ENCODE data around the gene MYO1A. TPM values are rescaled to one million over a fixed set of nuclear protein-coding genes. Genes with fewer than 3 reads are reported as not detected.
"Not testable (repeated sequence)": the region's sequence is repeated elsewhere in the genome, so short reads cannot be mapped to it uniquely, and the experiment has no call there.

Gene MYO1A
- total RNA-seq, 1 donor from 2014 or later: 2.6 TPM

DNA sequence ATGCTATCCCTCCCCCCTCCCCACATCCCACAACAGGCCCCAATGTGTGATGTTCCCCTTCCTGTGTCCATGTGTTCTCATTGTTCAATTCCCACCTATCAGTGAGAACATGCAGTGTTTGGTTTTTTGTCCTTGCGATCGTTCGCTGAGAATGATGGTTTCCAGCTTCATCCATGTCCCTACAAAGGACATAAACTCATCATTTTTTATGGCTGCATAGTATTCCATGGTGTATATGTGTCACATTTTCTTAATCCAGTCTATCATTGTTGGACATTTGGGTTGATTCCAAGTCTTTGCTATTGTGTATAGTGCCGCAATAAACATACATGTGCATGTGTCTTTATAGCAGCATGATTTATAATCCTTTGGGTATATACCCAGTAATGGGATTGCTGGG lies 3.2 kb upstream of the MYO1A start:
- H3K27me3 Mint-ChIP-seq (ENCODE audit: insufficient read depth); DNase-seq (ENCODE audit: low spot score); intact Hi-C loops (cut with micrococcal nuclease); H3K9me3 Mint-ChIP-seq; H3K4me3 Mint-ChIP-seq; H3K27ac Mint-ChIP-seq: not testable (repeated sequence)
- Mint-ChIP-seq H3K36me3 (ENCODE audit: low read depth) (peaks cover 33% of the 10 kb centered on the region), H3K4me1 (ENCODE audit: low read depth) (peaks cover 23% of the 10 kb centered on the region)

DNA sequence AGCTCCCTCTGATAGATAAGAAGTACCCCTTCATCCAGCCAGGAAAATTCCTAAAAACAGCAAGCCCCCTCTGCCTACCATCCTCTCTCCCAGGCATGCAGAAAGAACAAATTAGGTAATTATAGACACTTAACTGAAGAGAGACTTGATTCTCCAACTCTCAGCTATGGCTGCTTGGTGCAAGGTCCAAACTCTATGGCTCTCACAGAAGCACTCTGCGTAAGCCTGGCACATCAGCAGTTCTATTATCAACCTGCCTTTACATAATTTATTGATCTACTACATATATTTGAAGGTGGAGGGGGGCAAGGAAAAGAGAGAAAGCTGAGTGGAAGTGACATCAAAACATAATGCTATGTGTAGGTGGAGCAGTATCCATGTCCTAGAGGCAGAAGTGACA lies 1.1 kb upstream of the MYO1A start:
- Mint-ChIP-seq H3K27ac (no peak overlapping the region), H3K9me3 (no peaks in the 10 kb centered on the region), H3K4me1 (ENCODE audit: low read depth) (peaks cover 37% of the 10 kb centered on the region), H3K4me3 (no peak overlapping the region), H3K27me3 (ENCODE audit: insufficient read depth) (no peaks in the 10 kb centered on the region), H3K36me3 (ENCODE audit: low read depth) (peaks cover 21% of the 10 kb centered on the region)
- no peak for DNase-seq (ENCODE audit: low spot score)
- intact Hi-C loops (cut with micrococcal nuclease): no loop called here

DNA sequence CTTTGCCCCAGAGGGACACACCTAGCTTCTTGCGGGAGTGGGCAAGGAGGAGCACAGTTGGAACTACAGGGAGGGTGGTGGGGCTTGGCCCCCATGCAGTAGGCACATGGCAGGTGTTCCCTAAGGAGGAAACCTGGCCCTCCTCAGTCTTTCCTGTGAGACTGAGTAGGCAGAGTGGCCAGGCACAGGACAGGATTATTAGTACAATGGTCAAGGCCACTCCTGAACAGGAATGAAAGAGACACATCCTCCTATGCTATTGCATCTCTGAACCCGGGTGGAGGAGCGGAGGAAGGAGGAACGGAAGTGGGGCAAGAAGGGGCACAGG lies 846 bp downstream of the MYO1A start:
- no peak overlapping the region for H3K27ac Mint-ChIP-seq
- intact Hi-C loops (cut with micrococcal nuclease): no loop called here
- H3K27me3 Mint-ChIP-seq (ENCODE audit: insufficient read depth): no peaks in the 10 kb centered on the region
- H3K4me3 Mint-ChIP-seq: no peak overlapping the region
- H3K4me1 Mint-ChIP-seq (ENCODE audit: low read depth): peaks cover 40% of the 10 kb centered on the region
- no peak for DNase-seq (ENCODE audit: low spot score)
- H3K36me3 Mint-ChIP-seq (ENCODE audit: low read depth): peaks cover 12% of the 10 kb centered on the region
- no peaks in the 10 kb centered on the region for H3K9me3 Mint-ChIP-seq

DNA sequence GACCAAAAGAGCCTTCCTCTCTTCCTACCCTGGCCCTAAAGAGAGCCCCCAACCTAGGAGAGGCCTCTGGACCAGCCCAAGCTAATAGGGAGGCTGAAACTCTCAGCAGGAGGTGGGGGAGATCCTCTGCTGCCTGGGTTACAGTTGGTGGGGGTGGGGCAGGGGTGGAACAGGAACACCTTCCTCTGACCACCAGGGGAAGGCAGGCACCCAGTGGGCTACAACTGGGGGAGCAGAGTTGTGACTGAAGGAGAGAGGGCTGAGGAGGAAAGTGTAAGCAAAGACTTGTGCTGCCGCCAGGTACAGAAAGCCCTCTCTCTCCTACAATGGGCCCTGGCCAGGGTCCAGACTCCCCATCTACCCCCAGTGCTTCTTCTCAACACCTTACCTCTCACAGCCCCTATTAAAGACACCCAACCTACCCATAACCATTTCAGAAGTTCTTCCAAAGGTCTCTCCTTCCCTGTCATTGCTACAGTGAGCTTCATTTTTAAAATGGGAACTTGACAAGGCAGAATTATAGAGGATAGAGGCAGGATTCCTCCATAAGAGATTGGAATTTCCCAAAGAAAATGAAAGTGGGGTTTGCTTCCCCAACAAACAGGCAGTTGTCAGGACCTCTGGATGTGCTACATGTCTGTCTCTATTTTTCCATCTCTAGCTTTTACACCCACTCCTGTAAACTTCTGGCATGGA lies 1.4 kb downstream of the MYO1A start:
- no peak overlapping the region for H3K27ac Mint-ChIP-seq
- no peaks in the 10 kb centered on the region for H3K27me3 Mint-ChIP-seq (ENCODE audit: insufficient read depth)
- H3K9me3 Mint-ChIP-seq: no peaks in the 10 kb centered on the region
- H3K4me3 Mint-ChIP-seq: no peak overlapping the region
- DNase-seq (ENCODE audit: low spot score): no peak
- intact Hi-C loops (cut with micrococcal nuclease): no loop called here
- peaks cover 40% of the 10 kb centered on the region for H3K4me1 Mint-ChIP-seq (ENCODE audit: low read depth)
- peaks cover 8% of the 10 kb centered on the region for H3K36me3 Mint-ChIP-seq (ENCODE audit: low read depth)

DNA sequence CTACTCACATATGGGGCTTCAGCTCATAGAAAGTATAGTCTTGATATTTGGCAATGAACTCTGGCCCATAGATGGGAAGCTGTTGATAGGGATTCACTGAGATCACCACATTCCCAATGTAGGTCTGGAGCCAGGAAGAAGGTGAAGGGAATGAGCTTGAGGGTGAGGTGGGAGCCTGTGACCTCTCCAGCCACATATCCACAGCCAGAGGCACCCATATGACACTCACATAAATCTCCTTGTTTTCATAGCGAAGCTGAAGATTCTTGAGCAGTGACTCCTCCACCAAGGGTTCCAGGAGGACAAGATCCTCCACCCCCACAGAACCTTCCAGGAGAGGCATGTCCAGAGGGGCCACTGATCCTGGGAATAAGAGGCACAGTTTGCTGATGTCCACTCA lies 1.9 kb downstream of the MYO1A start:
- H3K36me3 Mint-ChIP-seq (ENCODE audit: low read depth): peaks cover 5% of the 10 kb centered on the region
- peaks cover 40% of the 10 kb centered on the region for H3K4me1 Mint-ChIP-seq (ENCODE audit: low read depth)
- DNase-seq (ENCODE audit: low spot score): no peak
- no peak overlapping the region for H3K4me3 Mint-ChIP-seq
- H3K27me3 Mint-ChIP-seq (ENCODE audit: insufficient read depth): no peaks in the 10 kb centered on the region
- H3K27ac Mint-ChIP-seq: peak overlapping the region; percentile 74
- intact Hi-C loops (cut with micrococcal nuclease): loop anchor here (1.0 kb wide), 1 partner anchor 37 kb away; no protein-coding TSS in a partner anchor
- H3K9me3 Mint-ChIP-seq: no peaks in the 10 kb centered on the region

DNA sequence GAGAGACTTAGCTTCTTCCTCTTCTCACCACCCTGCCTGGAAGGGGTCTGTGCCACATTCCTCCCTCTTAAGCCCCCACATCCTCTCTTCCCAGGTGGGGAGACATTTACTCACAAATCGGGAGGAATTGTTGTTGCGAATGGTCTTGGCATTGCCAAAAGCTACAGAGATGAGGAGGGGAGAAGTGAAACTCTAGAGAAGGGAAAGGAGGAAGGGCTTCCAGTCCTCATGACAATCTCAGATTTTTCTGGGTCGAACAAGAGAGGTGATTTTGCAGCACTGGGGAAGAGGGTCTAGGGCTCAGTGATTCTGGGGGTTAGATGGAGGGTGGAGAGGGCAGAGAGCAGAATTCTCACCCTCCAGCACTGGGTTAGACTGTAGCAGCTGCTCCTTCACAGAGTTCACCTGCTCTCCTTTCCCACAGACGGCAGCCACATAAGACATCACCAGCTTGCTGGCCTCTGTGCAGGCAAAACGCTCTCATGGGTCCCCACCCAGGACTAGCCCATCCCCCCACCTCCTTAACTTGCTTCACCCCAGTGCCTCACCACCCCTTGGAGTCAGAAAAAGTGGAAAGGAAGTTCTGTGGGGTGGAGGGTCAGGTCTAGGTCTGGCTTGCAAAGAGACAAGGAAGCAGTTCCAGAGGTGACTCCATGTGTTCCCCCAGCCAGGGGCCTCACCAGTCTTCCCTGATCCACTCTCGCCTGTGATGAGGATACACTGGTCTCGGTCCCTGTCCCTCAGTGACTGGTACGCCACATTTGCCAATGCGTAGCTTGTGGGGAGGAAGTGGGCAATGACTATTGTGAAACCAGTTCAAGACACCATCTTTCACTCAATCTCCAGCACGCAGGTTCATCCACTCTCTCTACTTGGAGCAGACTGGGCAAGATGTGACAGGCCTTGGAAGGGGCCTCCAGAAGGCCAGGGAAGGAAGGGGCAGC lies 2.7 kb downstream of the MYO1A start:
- intact Hi-C loops (cut with micrococcal nuclease): loop anchor here (1.0 kb wide), 1 partner anchor 36 kb away; no protein-coding TSS in a partner anchor
- no peaks in the 10 kb centered on the region for H3K9me3 Mint-ChIP-seq
- H3K36me3 Mint-ChIP-seq (ENCODE audit: low read depth): peaks cover 3% of the 10 kb centered on the region
- H3K27me3 Mint-ChIP-seq (ENCODE audit: insufficient read depth): peaks cover 2% of the 10 kb centered on the region
- H3K4me1 Mint-ChIP-seq (ENCODE audit: low read depth): peaks cover 40% of the 10 kb centered on the region
- peak overlapping the region; percentile 34 for H3K4me3 Mint-ChIP-seq
- peak; percentile 49 for DNase-seq (ENCODE audit: low spot score)
- peak overlapping the region; percentile 74 for H3K27ac Mint-ChIP-seq

DNA sequence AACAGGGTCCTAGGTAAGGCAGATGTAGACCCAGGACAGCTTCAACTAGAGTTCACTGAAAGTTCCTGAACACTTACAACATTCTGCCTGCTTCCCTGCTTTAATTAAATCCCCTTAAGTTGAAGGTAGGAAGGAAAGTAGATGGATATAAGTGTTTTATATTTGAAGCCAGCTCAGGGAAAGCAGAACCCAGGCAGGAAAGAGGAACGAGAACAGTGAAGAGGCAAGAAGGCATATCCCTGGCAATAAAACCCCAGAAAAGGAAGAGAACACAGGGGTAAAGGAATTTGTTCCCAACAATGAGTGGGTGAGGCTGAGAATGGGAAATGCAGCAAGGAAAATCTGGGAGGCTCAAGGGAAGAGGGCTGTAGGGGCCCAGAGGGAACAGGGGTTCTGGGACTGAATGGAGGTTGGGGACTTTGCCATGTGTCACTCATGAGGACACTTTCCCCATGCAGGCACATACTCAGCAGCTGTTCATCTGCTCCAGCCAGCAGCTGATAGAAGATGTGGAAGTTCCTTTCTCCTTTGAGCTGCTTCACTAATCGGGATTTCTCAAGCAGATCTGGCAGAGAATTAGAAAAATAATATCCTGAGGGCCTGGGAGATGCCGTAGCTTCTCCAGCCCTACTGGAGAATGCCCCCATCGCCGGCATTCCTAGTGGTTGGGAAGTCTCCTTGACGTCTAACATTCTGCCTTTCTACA lies 3.7 kb downstream of the MYO1A start:
- peaks cover 3% of the 10 kb centered on the region for H3K27me3 Mint-ChIP-seq (ENCODE audit: insufficient read depth)
- no peaks in the 10 kb centered on the region for H3K9me3 Mint-ChIP-seq
- no peak for DNase-seq (ENCODE audit: low spot score)
- peak overlapping the region; percentile 31 for H3K27ac Mint-ChIP-seq
- peaks cover 3% of the 10 kb centered on the region for H3K36me3 Mint-ChIP-seq (ENCODE audit: low read depth)
- H3K4me1 Mint-ChIP-seq (ENCODE audit: low read depth): peaks cover 38% of the 10 kb centered on the region
- no peak overlapping the region for H3K4me3 Mint-ChIP-seq
- intact Hi-C loops (cut with micrococcal nuclease): no loop called here

DNA sequence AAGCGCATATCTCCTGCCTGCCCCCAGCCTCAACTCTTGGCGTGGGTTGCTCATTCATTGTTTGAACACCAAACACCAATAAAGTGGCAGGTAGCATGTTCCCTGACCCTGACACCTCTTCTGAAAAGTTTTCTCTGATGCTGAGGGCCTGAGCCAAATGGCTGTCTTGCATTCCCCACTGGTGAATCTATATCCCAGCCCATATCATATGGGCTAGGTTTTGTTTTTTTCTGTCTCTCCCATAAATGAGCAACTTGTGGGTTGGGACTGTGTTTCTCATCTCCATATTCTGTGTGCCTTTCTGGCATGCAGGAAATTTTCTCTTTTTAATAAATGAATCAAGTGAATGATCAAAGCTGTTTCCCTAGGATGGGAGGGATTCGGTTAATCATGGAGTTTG lies 5.0 kb downstream of the MYO1A start:
- Mint-ChIP-seq H3K4me3 (no peak overlapping the region), H3K9me3 (no peaks in the 10 kb centered on the region), H3K27ac (no peak overlapping the region), H3K4me1 (ENCODE audit: low read depth) (peaks cover 34% of the 10 kb centered on the region), H3K27me3 (ENCODE audit: insufficient read depth) (peaks cover 8% of the 10 kb centered on the region), H3K36me3 (ENCODE audit: low read depth) (peaks cover 3% of the 10 kb centered on the region)
- intact Hi-C loops (cut with micrococcal nuclease): no loop called here
- DNase-seq (ENCODE audit: low spot score): no peak

DNA sequence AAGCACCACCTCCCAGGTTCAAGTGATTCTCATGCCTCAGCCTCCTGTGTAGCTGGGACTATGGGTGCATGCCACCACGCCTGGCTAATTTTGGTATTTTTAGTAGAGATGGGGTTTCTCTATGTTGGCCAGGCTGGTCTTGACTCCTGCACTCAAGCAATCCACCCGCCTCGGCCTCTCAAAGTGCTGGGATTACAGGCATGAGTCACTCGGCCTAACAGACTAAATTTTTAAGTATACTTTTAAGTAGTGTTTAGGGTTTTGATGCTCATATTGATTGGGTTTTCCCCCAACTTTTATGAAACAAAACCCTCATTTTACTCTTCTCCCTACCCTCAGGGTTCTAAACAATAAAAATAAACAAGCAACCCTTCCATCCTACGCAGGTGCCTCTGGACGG lies 5.5 kb downstream of the MYO1A start:
- Mint-ChIP-seq H3K27me3 (ENCODE audit: insufficient read depth) (peaks cover 8% of the 10 kb centered on the region), H3K4me3 (no peak overlapping the region), H3K9me3 (no peaks in the 10 kb centered on the region), H3K27ac (no peak overlapping the region), H3K36me3 (ENCODE audit: low read depth) (peaks cover 3% of the 10 kb centered on the region), H3K4me1 (ENCODE audit: low read depth) (peaks cover 34% of the 10 kb centered on the region)
- no peak for DNase-seq (ENCODE audit: low spot score)
- intact Hi-C loops (cut with micrococcal nuclease): no loop called here

DNA sequence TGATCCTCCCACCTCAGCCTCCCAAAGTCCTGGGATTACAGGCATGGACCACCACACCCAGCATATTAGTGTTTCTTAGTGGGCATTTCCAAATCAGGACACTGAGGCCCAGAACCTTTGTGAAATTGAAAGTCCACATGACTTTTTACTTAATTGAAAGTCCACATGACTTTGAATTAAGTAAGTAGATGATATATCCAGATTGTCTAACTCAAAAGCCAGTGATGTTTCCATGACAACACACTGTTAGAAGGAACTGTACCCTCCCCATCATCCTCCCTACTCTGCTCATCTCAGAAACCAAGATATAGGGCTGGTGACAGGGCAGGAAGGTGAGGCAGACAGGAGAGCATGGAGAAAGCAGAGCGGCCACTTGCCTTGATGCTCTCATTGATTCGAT lies 7.2 kb downstream of the MYO1A start:
- DNase-seq (ENCODE audit: low spot score): no peak
- no peaks in the 10 kb centered on the region for H3K9me3 Mint-ChIP-seq
- H3K27me3 Mint-ChIP-seq (ENCODE audit: insufficient read depth): peaks cover 8% of the 10 kb centered on the region
- no peak overlapping the region for H3K4me3 Mint-ChIP-seq
- H3K36me3 Mint-ChIP-seq (ENCODE audit: low read depth): peaks cover 3% of the 10 kb centered on the region
- peaks cover 20% of the 10 kb centered on the region for H3K4me1 Mint-ChIP-seq (ENCODE audit: low read depth)
- intact Hi-C loops (cut with micrococcal nuclease): no loop called here
- no peak overlapping the region for H3K27ac Mint-ChIP-seq

DNA sequence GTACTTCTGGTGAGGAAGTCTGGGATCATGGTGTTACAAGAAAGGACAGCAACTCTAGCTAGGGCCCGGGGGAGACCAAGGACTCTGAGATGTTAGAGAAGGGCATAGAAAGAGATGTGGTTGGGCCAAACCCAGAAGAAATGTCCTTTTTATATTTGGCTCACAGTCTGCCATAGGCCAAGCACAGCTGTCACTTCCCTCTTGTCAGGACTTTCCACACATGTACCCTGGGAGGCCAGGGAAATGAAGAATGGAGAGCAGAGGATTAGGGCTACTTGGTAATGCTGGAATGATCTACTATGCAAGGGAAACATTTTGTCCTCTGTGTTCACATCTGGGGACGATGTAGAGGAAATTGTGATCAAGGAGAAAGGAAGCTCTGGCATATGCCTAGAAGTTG lies 9.2 kb downstream of the MYO1A start:
- intact Hi-C loops (cut with micrococcal nuclease): no loop called here
- Mint-ChIP-seq H3K27ac (peak overlapping the region; percentile 22), H3K27me3 (ENCODE audit: insufficient read depth) (peaks cover 8% of the 10 kb centered on the region), H3K9me3 (no peaks in the 10 kb centered on the region), H3K4me3 (no peak overlapping the region), H3K4me1 (ENCODE audit: low read depth) (peaks cover under 1% of the 10 kb centered on the region), H3K36me3 (ENCODE audit: low read depth) (peaks cover 2% of the 10 kb centered on the region)
- DNase-seq (ENCODE audit: low spot score): no peak

DNA sequence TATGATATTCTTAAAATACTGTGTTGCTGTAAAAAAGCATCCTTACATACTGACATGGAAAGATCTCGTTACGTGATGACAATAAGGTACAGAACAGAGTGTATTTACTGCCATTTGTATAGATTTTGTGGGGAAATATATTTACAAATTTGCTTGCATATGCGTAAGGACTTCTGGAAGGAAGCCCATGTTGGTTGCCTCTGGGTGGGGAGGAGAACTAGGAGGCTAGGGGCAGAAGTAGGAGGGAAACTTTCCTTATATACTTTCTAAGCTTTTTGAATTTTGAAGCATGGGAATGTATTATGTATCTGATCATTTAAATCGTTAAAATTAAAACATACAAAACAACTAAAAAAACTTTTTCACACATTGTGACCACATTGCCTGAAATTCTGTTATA lies 9.7 kb downstream of the MYO1A start:
- peaks cover 4% of the 10 kb centered on the region for H3K36me3 Mint-ChIP-seq (ENCODE audit: low read depth)
- no peak overlapping the region for H3K27ac Mint-ChIP-seq
- intact Hi-C loops (cut with micrococcal nuclease): no loop called here
- H3K9me3 Mint-ChIP-seq: no peaks in the 10 kb centered on the region
- no peak for DNase-seq (ENCODE audit: low spot score)
- H3K4me3 Mint-ChIP-seq: no peak overlapping the region
- H3K27me3 Mint-ChIP-seq (ENCODE audit: insufficient read depth): peaks cover 8% of the 10 kb centered on the region
- H3K4me1 Mint-ChIP-seq (ENCODE audit: low read depth): no peaks in the 10 kb centered on the region
